WERI-Rb-1 (cell line): ENCODE results near the gene ZNF385C.

ENCODE experiments used
- DNase-seq: peaks from one replicate; pipeline ENCODE4 v3.0.0-alpha.2; 2020
- H3K27ac ChIP-seq: fragments of 250-450 bp; sonication (Bioruptor Pico); 2 replicates; pipeline ENCODE4 v1.5.1; 2020; ENCODE audit warnings: mild to moderate bottlenecking, moderate library complexity
- H3K27me3 ChIP-seq: fragments of 250-450 bp; sonication (Bioruptor Pico); 2 replicates; pipeline ENCODE4 v1.5.1; 2021; ENCODE audit warnings: mild to moderate bottlenecking, low read depth, moderate library complexity; ENCODE audit not compliant: insufficient read depth, severe bottlenecking
- H3K36me3 ChIP-seq: fragments of 250-450 bp; sonication (Bioruptor Pico); 2 replicates; pipeline ENCODE4 v1.5.1; 2020; ENCODE audit warnings: mild to moderate bottlenecking, moderate library complexity
- H3K4me3 ChIP-seq: 2 replicates; pipeline ENCODE4 v1.5.1; 2011; ENCODE audit warnings: low read depth, mild to moderate bottlenecking, control low read depth, low read length
- H3K9me3 ChIP-seq: fragments of 250-450 bp; sonication (Bioruptor Pico); 2 replicates; pipeline ENCODE4 v1.5.1; 2021; ENCODE audit warnings: mild to moderate bottlenecking, moderate library complexity; ENCODE audit not compliant: severe bottlenecking
- CTCF ChIP-seq: IDR thresholded peaks from 2 replicates; pipeline ENCODE4 v1.5.1; 2011; ENCODE audit warnings: low read depth, mild to moderate bottlenecking, control low read depth, inconsistent platforms, low read length

ZNF385C gene

GRCh38 chr17:42068979-42069378 is 29.3 kb downstream of the ZNF385C start:
- Histone ChIP-seq H3K4me3 (no peak overlapping the region), H3K9me3 (no peaks in the 10 kb centered on the region), H3K27me3 (no peaks in the 10 kb centered on the region), H3K27ac (no peak overlapping the region), H3K36me3 (no peaks in the 10 kb centered on the region)
- peak; percentile 44 for DNase-seq
- TF ChIP-seq CTCF: no peak

GRCh38 chr17:42067371-42068091 is 30.7 kb downstream of the ZNF385C start:
- no peaks in the 10 kb centered on the region for H3K36me3 ChIP-seq
- peak; percentile 88 for DNase-seq
- peak; percentile 98 for TF ChIP-seq CTCF
- no peak overlapping the region for H3K4me3 ChIP-seq
- H3K27me3 ChIP-seq: no peaks in the 10 kb centered on the region
- H3K27ac ChIP-seq: peak overlapping the region; percentile 12; the same call in 1 of the 2 replicates
- H3K9me3 ChIP-seq: no peaks in the 10 kb centered on the region

GRCh38 chr17:42065201-42065600 is 33.1 kb downstream of the ZNF385C start:
- Histone ChIP-seq H3K27me3 (no peaks in the 10 kb centered on the region), H3K27ac (no peak overlapping the region), H3K36me3 (no peaks in the 10 kb centered on the region), H3K4me3 (no peak overlapping the region), H3K9me3 (no peaks in the 10 kb centered on the region)
- no peak for TF ChIP-seq CTCF
- DNase-seq: no peak

GRCh38 chr17:42062681-42063080 is 35.6 kb downstream of the ZNF385C start:
- Histone ChIP-seq H3K9me3 (no peaks in the 10 kb centered on the region), H3K27me3 (no peaks in the 10 kb centered on the region), H3K4me3 (no peak overlapping the region), H3K36me3 (no peaks in the 10 kb centered on the region), H3K27ac (no peak overlapping the region)
- DNase-seq: no peak
- no peak for TF ChIP-seq CTCF

- no peaks in the 10 kb centered on the region for H3K9me3 ChIP-seq
- no peaks in the 10 kb centered on the region for H3K27me3 ChIP-seq
- no peaks in the 10 kb centered on the region for H3K36me3 ChIP-seq
- no peak overlapping the region for H3K4me3 ChIP-seq
- no peak for TF ChIP-seq CTCF
- H3K27ac ChIP-seq: no peak overlapping the region
- DNase-seq: no peak
Measured at GRCh38 chr17:42061646-42062487, 36.4 kb downstream of the ZNF385C start.
